WTC11 (cell line): ENCODE data around the gene PPP1R12A.

Experiments
- ATF2 ChIP-seq: sonication (generic); formaldehyde crosslinking; IDR thresholded peaks from 2 replicates; pipeline ENCODE4 v1.8.1; 2022; ENCODE audit warnings: low read depth, missing genetic modification reagents, borderline replicate concordance
- CREM ChIP-seq: sonication (generic); formaldehyde crosslinking; IDR thresholded peaks from 2 replicates; pipeline ENCODE4 v1.8.1; 2022; ENCODE audit warnings: mild to moderate bottlenecking, missing genetic modification reagents, moderate library complexity
- CTCF ChIP-seq: fragments of 200-600 bp; IDR thresholded peaks from 2 replicates; pipeline ENCODE4 v1.8.0; 2022; ENCODE audit warnings: antibody characterized with exemption
- ETV6 ChIP-seq: sonication (generic); formaldehyde crosslinking; IDR thresholded peaks from 2 replicates; pipeline ENCODE4 v1.8.1; 2022; ENCODE audit warnings: mild to moderate bottlenecking, missing genetic modification reagents
- NFATC4 ChIP-seq: fragments of 250-450 bp; sonication (Bioruptor Pico); IDR thresholded peaks from 2 replicates; pipeline ENCODE4 v1.9.0; 2021; ENCODE audit warnings: mild to moderate bottlenecking
- USF2 ChIP-seq: sonication (generic); formaldehyde crosslinking; IDR thresholded peaks from 2 replicates; pipeline ENCODE4 v1.8.1; 2023; ENCODE audit warnings: mild to moderate bottlenecking, missing genetic modification reagents, moderate library complexity
- ZNF232 ChIP-seq: sonication (generic); formaldehyde crosslinking; IDR thresholded peaks from 2 replicates; pipeline ENCODE4 v1.8.0; 2022; ENCODE audit warnings: mild to moderate bottlenecking, missing genetic modification reagents
- ZNF263 ChIP-seq: sonication (generic); formaldehyde crosslinking; IDR thresholded peaks from 2 replicates; pipeline ENCODE4 v1.8.1; 2022; ENCODE audit warnings: low read depth, mild to moderate bottlenecking, moderate library complexity, missing genetic modification reagents
- ZNF671 ChIP-seq: fragments of 250-450 bp; sonication (Bioruptor Pico); IDR thresholded peaks from 2 replicates; pipeline ENCODE4 v1.8.0; 2021; ENCODE audit warnings: mild to moderate bottlenecking

GRCh38 chr12:79841248-79841877, 93.5 kb downstream of the PPP1R12A start:
- TF ChIP-seq CREM (CRISPR knock-in tag): no peak
- no peak for TF ChIP-seq USF2 (CRISPR knock-in tag)
- no peak for TF ChIP-seq CTCF
- no peak for TF ChIP-seq ZNF232 (CRISPR knock-in tag)
- TF ChIP-seq ATF2: no peak
- no peak for TF ChIP-seq ZNF671
- TF ChIP-seq ETV6: no peak
- TF ChIP-seq ZNF263 (CRISPR knock-in tag): no peak
- no peak for TF ChIP-seq NFATC4
